Suprapubic skin (tissue), 4 donors: ENCODE measurements around the gene PLPP1. TPM values are rescaled to one million over a fixed set of nuclear protein-coding genes. Genes with fewer than 3 reads are reported as not detected.

Experiments
- DNase-seq, 2 donors: peaks; one replicate each; pipeline ENCODE4 v3.0.0-alpha.2; 2019; ENCODE audit warnings: low spot score in 2 of 2
- H3K27ac ChIP-seq: fragments of 200-600 bp; sonication (generic); one replicate; pipeline ENCODE4 v1.5.1; 2019
- H3K27me3 ChIP-seq: fragments of 200-600 bp; sonication (generic); one replicate; pipeline ENCODE4 v1.5.1; 2019
- H3K36me3 ChIP-seq: fragments of 200-600 bp; sonication (generic); one replicate; pipeline ENCODE4 v1.5.1; 2019
- H3K4me1 ChIP-seq: fragments of 200-600 bp; sonication (generic); one replicate; pipeline ENCODE4 v1.5.1; 2019
- H3K4me3 ChIP-seq: fragments of 200-600 bp; sonication (generic); one replicate; pipeline ENCODE4 v1.5.1; 2019; ENCODE audit warnings: mild to moderate bottlenecking
- H3K9me3 ChIP-seq: fragments of 200-600 bp; sonication (generic); one replicate; pipeline ENCODE4 v1.5.1; 2019
- EP300 ChIP-seq: sonication (generic); formaldehyde crosslinking; IDR thresholded peaks from one replicate; pipeline ENCODE4 v1.6.1; 2017; ENCODE audit warnings: antibody characterized with exemption
- POLR2A ChIP-seq, 2 donors: fragments of 450-650 bp; IDR thresholded peaks; one replicate each; pipeline ENCODE4 v1.6.1; 2017; ENCODE audit warnings: antibody characterized with exemption in 2 of 2, mild to moderate bottlenecking in 2 of 2, moderate library complexity in 2 of 2
- POLR2AphosphoS5 ChIP-seq, 3 donors: sonication (generic); formaldehyde crosslinking; IDR thresholded peaks; one replicate each; pipeline ENCODE4 v1.6.1; 2017; ENCODE audit warnings: antibody characterized with exemption in 3 of 3
- WGBS: methylation state at CpG from one replicate; pipeline ENCODE4 v1.1.5; 2018; 5-methylcytosine and 5-hydroxymethylcytosine counted together
- total RNA-seq, 4 donors: library from RNA; depleted of rRNA; stranded (reverse); fragments of >200 nt; gene quantifications; one replicate each; pipeline ENCODE4 v1.1.0, GENCODE V29; 2016
- TF ChIP-seq, protein P1 (sequence below), 2 donors: fragments of 200-600 bp in 1 of 2; fragments of 450-650 bp in 1 of 2; sonication (generic) in 1 of 2; IDR thresholded peaks; one replicate each; pipeline ENCODE4 v1.5.1; 2016 to 2019; ENCODE audit warnings: antibody characterized with exemption in 2 of 2, mild to moderate bottlenecking in 1 of 2, moderate library complexity in 1 of 2

The PLPP1 gene
- total RNA-seq, 4 donors from 2014 or later, result 57.8 to 81.6 (median 69.1) TPM

GRCh38 chr5:55576661-55577060 is 41.9 kb upstream of the PLPP1 start:
- no peak for DNase-seq
- TF ChIP-seq, protein P1, sequence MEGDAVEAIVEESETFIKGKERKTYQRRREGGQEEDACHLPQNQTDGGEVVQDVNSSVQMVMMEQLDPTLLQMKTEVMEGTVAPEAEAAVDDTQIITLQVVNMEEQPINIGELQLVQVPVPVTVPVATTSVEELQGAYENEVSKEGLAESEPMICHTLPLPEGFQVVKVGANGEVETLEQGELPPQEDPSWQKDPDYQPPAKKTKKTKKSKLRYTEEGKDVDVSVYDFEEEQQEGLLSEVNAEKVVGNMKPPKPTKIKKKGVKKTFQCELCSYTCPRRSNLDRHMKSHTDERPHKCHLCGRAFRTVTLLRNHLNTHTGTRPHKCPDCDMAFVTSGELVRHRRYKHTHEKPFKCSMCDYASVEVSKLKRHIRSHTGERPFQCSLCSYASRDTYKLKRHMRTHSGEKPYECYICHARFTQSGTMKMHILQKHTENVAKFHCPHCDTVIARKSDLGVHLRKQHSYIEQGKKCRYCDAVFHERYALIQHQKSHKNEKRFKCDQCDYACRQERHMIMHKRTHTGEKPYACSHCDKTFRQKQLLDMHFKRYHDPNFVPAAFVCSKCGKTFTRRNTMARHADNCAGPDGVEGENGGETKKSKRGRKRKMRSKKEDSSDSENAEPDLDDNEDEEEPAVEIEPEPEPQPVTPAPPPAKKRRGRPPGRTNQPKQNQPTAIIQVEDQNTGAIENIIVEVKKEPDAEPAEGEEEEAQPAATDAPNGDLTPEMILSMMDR (IDR thresholded peaks at IDR 0.05), result no peak
- TF ChIP-seq POLR2AphosphoS5 (IDR thresholded peaks at IDR 0.05) (no peak), EP300 (no peak), POLR2A (IDR thresholded peaks at IDR 0.05) (no peak)
- H3K9me3 ChIP-seq, result no peaks in the 10 kb centered on the region
- H3K36me3 ChIP-seq, result no peaks in the 10 kb centered on the region
- peak overlapping the region; percentile 68 for H3K27ac ChIP-seq
- no peak overlapping the region for H3K4me3 ChIP-seq
- WGBS, result 42% methylated on average over 2 of the region's 2 CpGs
- peaks cover 13% of the 10 kb centered on the region for H3K4me1 ChIP-seq
- H3K27me3 ChIP-seq, result no peaks in the 10 kb centered on the region

DNA sequence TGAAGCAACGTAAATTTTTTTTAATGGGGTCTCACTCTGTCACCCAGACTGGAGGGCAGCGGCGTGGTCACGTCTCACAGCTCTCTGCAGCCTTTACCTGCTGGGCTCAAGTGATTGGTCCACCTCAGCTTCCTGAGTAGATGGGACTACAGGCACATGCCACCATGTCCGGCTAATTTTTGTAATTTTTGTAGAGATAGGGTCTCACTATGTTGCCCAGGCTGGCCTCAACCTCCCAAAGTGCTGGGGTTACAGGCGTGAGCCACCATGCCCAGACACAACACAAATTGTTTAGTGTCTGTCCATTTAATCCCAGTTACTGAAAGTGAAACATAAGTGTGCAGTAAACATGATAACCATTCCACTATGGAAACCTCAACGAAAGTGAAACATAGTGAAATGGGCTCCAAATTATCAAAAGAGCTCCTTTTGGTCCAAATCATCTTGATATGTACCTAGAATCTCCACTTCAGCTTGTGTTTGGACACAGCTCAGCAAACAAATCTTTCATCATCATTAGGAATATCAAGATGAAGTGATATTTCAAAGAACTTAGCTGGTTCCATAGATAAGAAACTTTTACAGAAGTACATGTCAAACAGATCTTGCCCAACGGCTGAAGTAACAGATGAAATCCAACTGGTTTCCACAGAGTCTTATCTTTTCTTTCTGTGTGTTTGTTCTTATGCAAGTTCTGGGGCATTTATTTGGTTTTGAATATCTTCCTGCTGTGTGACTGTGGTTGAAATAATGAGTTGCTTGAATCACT is 41.2 kb upstream of the PLPP1 start:
- Histone ChIP-seq H3K27me3 (no peaks in the 10 kb centered on the region), H3K4me1 (peaks cover 13% of the 10 kb centered on the region), H3K27ac (peak overlapping the region; percentile 68), H3K4me3 (no peak overlapping the region), H3K9me3 (no peaks in the 10 kb centered on the region), H3K36me3 (no peaks in the 10 kb centered on the region)
- no peak for TF ChIP-seq EP300
- TF ChIP-seq POLR2A (IDR thresholded peaks at IDR 0.05), result no peak
- TF ChIP-seq POLR2AphosphoS5 (IDR thresholded peaks at IDR 0.05), result no peak
- TF ChIP-seq, protein P1 (IDR thresholded peaks at IDR 0.05), result no peak
- no peak for DNase-seq
- WGBS, result 85% methylated on average over 8 of the region's 8 CpGs

- H3K4me1 ChIP-seq, result peaks cover 24% of the 10 kb centered on the region
- no peaks in the 10 kb centered on the region for H3K27me3 ChIP-seq
- H3K9me3 ChIP-seq, result no peaks in the 10 kb centered on the region
- no peak for DNase-seq
- WGBS, result 87% methylated on average over 4 of the region's 4 CpGs
- no peak overlapping the region for H3K27ac ChIP-seq
- H3K4me3 ChIP-seq, result no peak overlapping the region
- H3K36me3 ChIP-seq, result no peaks in the 10 kb centered on the region
- no peak for TF ChIP-seq POLR2AphosphoS5 (IDR thresholded peaks at IDR 0.05)
- TF ChIP-seq POLR2A (IDR thresholded peaks at IDR 0.05), result no peak
- TF ChIP-seq EP300, result no peak
- TF ChIP-seq, protein P1 (IDR thresholded peaks at IDR 0.05), result no peak
These were observed 37.8 kb upstream of the PLPP1 start for GRCh38 chr5:55572600-55572999.

GRCh38 chr5:55572020-55572419 is 37.3 kb upstream of the PLPP1 start:
- no peak overlapping the region for H3K27ac ChIP-seq
- no peak for DNase-seq
- no peak for TF ChIP-seq POLR2AphosphoS5 (IDR thresholded peaks at IDR 0.05)
- TF ChIP-seq POLR2A (IDR thresholded peaks at IDR 0.05), result no peak
- H3K27me3 ChIP-seq, result no peaks in the 10 kb centered on the region
- no peaks in the 10 kb centered on the region for H3K9me3 ChIP-seq
- no peak overlapping the region for H3K4me3 ChIP-seq
- H3K36me3 ChIP-seq, result no peaks in the 10 kb centered on the region
- peaks cover 22% of the 10 kb centered on the region for H3K4me1 ChIP-seq

GRCh38 chr5:55570570-55570969 is 35.8 kb upstream of the PLPP1 start:
- TF ChIP-seq POLR2AphosphoS5 (IDR thresholded peaks at IDR 0.05) (no peak), EP300 (no peak), POLR2A (IDR thresholded peaks at IDR 0.05) (no peak)
- TF ChIP-seq, protein P1 (IDR thresholded peaks at IDR 0.05), result no peak
- Histone ChIP-seq H3K9me3 (no peaks in the 10 kb centered on the region), H3K27ac (peak overlapping the region; percentile 87), H3K4me3 (no peak overlapping the region), H3K36me3 (no peaks in the 10 kb centered on the region), H3K27me3 (no peaks in the 10 kb centered on the region), H3K4me1 (peaks cover 14% of the 10 kb centered on the region)
- DNase-seq, result no peak
- 89% methylated on average over 4 of the region's 4 CpGs for WGBS
